T-helper 17 cell (primary cell): Measurements from ENCODE around the gene P3H4. TPM values are rescaled to one million over a fixed set of nuclear protein-coding genes. Genes with fewer than 3 reads are reported as not detected.
"Not testable (repeated sequence)": the region's sequence is repeated elsewhere in the genome, so short reads cannot be mapped to it uniquely, and the experiment has no call there.

ENCODE experiments used
- ATAC-seq: fragments of 150-1000 bp; cut with Tn5 transposase; 2 replicates; pipeline ENCODE4 v1.10.0; 2021; ENCODE audit warnings: mild to moderate bottlenecking, moderate library complexity
- DNase-seq, 3 donors: peaks; one replicate each; pipeline versions ENCODE4 v3.0.0 to v3.0.0-alpha.2; 2020 to 2021
- H3K9me3 ChIP-seq: one replicate; pipeline ENCODE4 v1.7.0; 2013; ENCODE audit warnings: low read length, mild to moderate bottlenecking; ENCODE audit not compliant: control insufficient read depth, poor library complexity, severe bottlenecking
- H3K27ac Mint-ChIP-seq: one replicate; pipeline ENCODE4 v1.8.0; 2022; ENCODE audit warnings: mild to moderate bottlenecking, moderate library complexity, mixed read lengths
- H3K27me3 Mint-ChIP-seq: one replicate; pipeline ENCODE4 v1.8.0; 2022; ENCODE audit warnings: mixed read lengths
- H3K36me3 Mint-ChIP-seq: one replicate; pipeline ENCODE4 v1.8.0; 2022; ENCODE audit warnings: low read depth, mixed read lengths
- H3K4me1 Mint-ChIP-seq: one replicate; pipeline ENCODE4 v1.8.0; 2022; ENCODE audit warnings: mild to moderate bottlenecking, mixed read lengths
- H3K4me3 Mint-ChIP-seq: one replicate; pipeline ENCODE4 v1.8.0; 2022; ENCODE audit warnings: mild to moderate bottlenecking, moderate library complexity, mixed read lengths
- total RNA-seq, 4 donors: library from RNA in 2 of 4; stranded (reverse) in 2 of 4; gene quantifications; one replicate each; pipeline ENCODE4 v1.2.3 and lab custom pipeline; 2022 to 2026

P3H4 gene
- total RNA-seq = 1 to 10 TPM; 1.7 to 2.0 TPM
- total RNA-seq (lab: John Stamatoyannopoulos, UW) = 3.1 to 5.4 reads per million in 2 donors

DNA sequence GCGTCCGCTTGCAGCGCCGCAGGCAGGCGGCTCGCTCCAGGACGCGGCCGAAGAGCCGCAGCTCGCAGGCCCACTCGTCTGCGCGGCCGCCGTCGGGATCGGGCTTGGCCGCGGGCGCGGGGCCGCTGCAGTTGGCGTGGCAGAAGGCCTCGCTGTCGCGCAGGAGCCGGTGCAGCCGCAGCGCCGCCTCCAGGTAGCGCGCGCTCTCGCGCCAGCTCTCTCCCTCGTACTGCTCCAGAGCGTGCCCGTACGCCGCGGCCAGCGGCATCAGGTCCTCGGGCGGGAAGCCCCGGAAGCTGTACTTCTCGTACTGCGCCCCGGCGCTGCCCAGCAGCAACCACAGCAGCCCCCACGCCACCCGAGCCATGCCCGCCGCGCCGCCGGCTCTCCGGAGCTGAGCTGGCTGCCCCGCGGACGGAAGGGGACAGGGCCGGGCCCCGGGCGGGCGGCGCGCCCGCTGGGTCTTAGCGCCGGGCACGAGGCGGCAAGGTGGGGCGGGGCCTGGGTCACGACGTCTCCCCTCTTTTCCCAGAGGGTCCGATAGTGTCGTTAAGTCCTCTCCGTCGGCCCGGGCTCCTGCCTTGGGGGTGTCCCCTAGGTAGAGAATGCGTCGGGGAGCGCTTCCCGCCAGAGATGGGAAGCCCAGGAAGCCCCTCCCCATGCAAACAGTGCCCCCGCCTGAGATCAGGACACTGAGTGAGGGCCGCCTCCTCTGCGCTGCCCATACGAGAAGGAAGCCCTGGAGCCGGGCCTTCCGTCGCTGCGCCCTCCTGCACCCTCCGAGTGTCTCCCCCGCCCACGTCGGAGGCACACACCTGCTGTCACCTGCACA is at the start of gene P3H4:
P3H4 (minus strand) TSS at position 401 of the 832 bp plus-strand sequence; CDS start at position 367, 34 bp downstream.
- DNase-seq = peak; percentile 55 to 68 (median 61)
- Mint-ChIP-seq H3K27ac (peak within 1 kb of the TSS; percentile 71), H3K36me3 (no peaks in the 10 kb centered on the region), H3K4me3 (peak within 1 kb of the TSS; percentile 96), H3K27me3 (no peaks in the 10 kb centered on the region), H3K4me1 (peaks cover 16% of the 10 kb centered on the region)
- ATAC-seq = peak; percentile 95
- H3K9me3 ChIP-seq = no peaks in the 10 kb centered on the region

GRCh38 chr17:41860254-41860931 is 48.6 kb upstream of the P3H4 start:
- no peak for ATAC-seq
- H3K27ac Mint-ChIP-seq = peak overlapping the region; percentile 21
- H3K9me3 ChIP-seq = no peaks in the 10 kb centered on the region
- peaks cover 23% of the 10 kb centered on the region for H3K4me1 Mint-ChIP-seq
- no peaks in the 10 kb centered on the region for H3K36me3 Mint-ChIP-seq
- DNase-seq = no peak
- no peaks in the 10 kb centered on the region for H3K27me3 Mint-ChIP-seq
- H3K4me3 Mint-ChIP-seq = peak overlapping the region; percentile 56

GRCh38 chr17:41851382-41851781 is 39.6 kb upstream of the P3H4 start:
- H3K4me1 Mint-ChIP-seq = peaks cover 13% of the 10 kb centered on the region
- ATAC-seq, H3K4me3 Mint-ChIP-seq, DNase-seq, H3K27me3 Mint-ChIP-seq, H3K36me3 Mint-ChIP-seq, H3K9me3 ChIP-seq: not testable (repeated sequence)
- H3K27ac Mint-ChIP-seq = peak overlapping the region; percentile 14

DNA sequence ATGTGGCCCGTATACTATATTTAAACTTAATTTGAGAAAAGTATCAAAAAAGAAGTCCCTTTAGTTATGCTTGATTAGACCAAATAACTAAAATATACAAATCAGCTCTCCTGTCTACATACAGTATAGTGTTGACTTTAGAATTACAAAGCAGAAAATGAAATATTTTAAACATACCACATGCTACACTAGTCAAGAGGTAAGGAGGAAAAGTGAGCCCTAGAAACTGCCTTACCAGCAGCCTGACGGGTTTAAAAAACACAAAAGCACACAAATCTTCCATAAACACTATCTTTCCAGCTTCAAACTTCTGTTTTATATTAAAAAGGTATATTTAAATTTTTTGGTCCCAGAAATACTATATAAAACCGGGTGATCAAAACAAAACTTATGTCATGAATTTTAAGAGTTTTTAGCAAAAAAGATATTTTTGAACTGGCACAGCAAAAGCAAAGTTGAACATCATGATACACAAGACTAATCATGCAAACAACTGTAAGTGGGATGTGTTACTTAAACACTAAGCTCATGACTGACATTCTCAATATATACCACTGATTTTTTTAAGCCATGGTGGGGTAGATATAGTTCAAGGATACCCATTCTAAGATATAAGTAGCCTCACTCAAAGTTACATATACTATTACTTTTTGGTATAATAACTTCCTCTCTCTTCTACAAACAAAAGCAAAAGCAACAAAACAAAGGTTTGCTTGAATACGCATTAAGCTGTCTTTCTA is 37.7 kb upstream of the P3H4 start:
- H3K27me3 Mint-ChIP-seq = no peaks in the 10 kb centered on the region
- no peak overlapping the region for H3K4me3 Mint-ChIP-seq
- no peaks in the 10 kb centered on the region for H3K9me3 ChIP-seq
- peaks cover 15% of the 10 kb centered on the region for H3K4me1 Mint-ChIP-seq
- no peaks in the 10 kb centered on the region for H3K36me3 Mint-ChIP-seq
- DNase-seq (no peak), ATAC-seq (no peak)
- H3K27ac Mint-ChIP-seq = peak overlapping the region; percentile 34

- H3K27me3 Mint-ChIP-seq = no peaks in the 10 kb centered on the region
- no peaks in the 10 kb centered on the region for H3K9me3 ChIP-seq
- DNase-seq (no peak), ATAC-seq (no peak)
- no peaks in the 10 kb centered on the region for H3K36me3 Mint-ChIP-seq
- no peak overlapping the region for H3K4me3 Mint-ChIP-seq
- no peak overlapping the region for H3K27ac Mint-ChIP-seq
- H3K4me1 Mint-ChIP-seq = peaks cover 15% of the 10 kb centered on the region
Measured at GRCh38 chr17:41848788-41849187, 37.0 kb upstream of the P3H4 start.

- no peak overlapping the region for H3K27ac Mint-ChIP-seq
- no peak for DNase-seq
Measured at GRCh38 chr17:41844971-41845370, 33.2 kb upstream of the P3H4 start.

GRCh38 chr17:41840781-41841180 is 29.0 kb upstream of the P3H4 start:
- H3K4me1 Mint-ChIP-seq, ATAC-seq, H3K4me3 Mint-ChIP-seq, H3K9me3 ChIP-seq, H3K27ac Mint-ChIP-seq, DNase-seq, H3K27me3 Mint-ChIP-seq, H3K36me3 Mint-ChIP-seq: not testable (repeated sequence)

More at GRCh38 chr17:41844971-41845370, 33.2 kb upstream of the P3H4 start:
- Mint-ChIP-seq H3K27me3 (no peaks in the 10 kb centered on the region), H3K36me3 (no peaks in the 10 kb centered on the region), H3K4me1 (peaks cover 7% of the 10 kb centered on the region), H3K4me3 (no peak overlapping the region)
- no peak for ATAC-seq
- no peaks in the 10 kb centered on the region for H3K9me3 ChIP-seq

DNA sequence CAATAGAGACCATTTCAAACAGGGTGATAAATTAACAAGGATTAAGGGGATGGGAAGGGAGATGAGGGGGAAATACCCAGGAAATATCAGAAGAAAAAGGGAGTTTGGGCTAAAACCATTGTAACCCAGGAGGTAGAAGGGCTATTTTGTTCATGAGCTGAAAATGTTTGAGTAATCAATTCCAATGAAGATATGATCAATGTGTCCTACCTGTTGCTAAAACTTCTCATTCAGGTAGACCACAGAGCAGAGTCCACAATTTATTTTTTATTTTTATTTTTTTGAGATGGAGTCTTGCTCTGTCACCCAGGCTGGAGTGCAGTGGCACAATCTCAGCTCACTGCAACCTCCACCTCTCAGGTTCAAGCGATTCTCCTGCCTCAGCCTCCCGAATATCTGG is 27.7 kb upstream of the P3H4 start:
- H3K27ac Mint-ChIP-seq, H3K4me3 Mint-ChIP-seq, H3K9me3 ChIP-seq, DNase-seq, H3K27me3 Mint-ChIP-seq, H3K36me3 Mint-ChIP-seq, ATAC-seq: not testable (repeated sequence)
- H3K4me1 Mint-ChIP-seq = peaks cover 11% of the 10 kb centered on the region

DNA sequence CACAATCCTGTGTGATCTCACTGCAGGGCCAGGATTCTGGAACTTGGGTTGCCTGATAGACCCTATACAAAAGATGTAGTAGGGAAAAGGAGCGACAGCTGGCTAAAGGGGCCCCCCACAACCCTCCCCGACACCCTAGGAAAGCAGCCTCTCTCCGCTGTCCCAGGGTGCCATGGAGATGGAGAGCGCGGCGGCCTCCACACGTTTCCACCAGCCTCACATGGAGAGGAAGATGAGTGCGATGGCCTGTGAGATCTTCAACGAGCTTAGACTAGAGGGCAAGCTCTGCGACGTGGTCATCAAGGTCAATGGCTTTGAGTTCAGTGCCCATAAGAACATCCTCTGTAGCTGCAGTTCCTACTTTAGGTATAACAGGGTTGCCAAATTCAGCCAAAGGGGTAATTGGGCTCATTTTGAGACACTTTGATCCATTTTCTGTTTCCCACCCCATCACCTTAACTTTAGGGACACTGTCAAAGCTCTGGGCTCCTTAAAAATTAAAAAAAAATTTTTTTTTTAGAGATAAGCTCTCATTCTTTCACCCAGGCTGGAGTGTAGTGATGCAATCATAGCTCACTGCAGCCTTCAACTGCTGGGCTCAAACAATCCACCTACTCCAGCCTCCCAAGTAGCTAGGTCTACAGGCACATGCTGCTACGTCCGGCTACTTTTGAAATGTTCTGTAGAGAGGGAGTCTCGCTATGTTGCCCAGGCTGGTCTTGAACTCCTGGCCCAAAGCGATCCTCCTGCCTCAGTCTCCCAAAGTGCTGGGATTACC is 26.2 kb upstream of the P3H4 start, which contains the start of gene KLHL10:
KLHL10 (plus strand) TSS at position 65 of the 778 bp plus-strand sequence; CDS start at position 173, 108 bp downstream.
- Mint-ChIP-seq H3K36me3 (no peaks in the 10 kb centered on the region), H3K27me3 (no peaks in the 10 kb centered on the region), H3K4me3 (peak within 1 kb of the TSS; percentile 89), H3K27ac (no peak within 1 kb of the TSS), H3K4me1 (peaks cover 11% of the 10 kb centered on the region)
- ATAC-seq (no peak), DNase-seq (no peak)
- no peaks in the 10 kb centered on the region for H3K9me3 ChIP-seq

DNA sequence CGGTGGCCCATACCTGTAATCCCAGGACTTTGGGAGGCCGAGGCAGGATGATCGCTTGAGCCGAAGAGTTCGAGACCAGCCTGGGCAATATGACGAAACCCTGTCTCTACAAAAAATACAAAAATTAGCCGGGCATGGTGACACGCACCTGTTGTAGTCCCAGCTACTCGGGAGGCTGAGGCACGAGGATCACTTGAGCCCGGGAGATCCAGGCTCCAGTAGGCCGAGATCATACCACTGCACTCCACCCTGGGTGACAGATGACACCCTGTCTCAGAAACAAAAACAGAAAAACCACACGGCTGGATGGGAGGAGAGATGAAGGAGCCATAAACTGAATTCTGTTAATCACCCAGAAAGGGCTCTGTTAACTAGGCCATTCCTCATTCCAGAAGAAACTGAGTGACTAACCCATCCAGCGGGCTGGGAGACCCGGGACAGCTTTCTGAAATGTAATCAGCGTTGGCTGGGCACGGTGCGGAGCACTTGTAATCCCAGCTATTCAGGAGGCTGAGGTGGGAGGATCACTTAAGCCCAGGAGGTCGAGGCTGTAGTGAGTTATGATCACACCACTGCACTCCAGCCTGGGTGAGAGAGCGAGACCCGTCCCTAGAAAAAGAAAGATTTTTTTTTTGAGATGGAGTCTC is 24.9 kb upstream of the P3H4 start:
- H3K27me3 Mint-ChIP-seq = no peaks in the 10 kb centered on the region
- ATAC-seq = peak; percentile 7
- no peak for DNase-seq
- H3K4me3 Mint-ChIP-seq = peak overlapping the region; percentile 89
- no peaks in the 10 kb centered on the region for H3K36me3 Mint-ChIP-seq
- peaks cover 11% of the 10 kb centered on the region for H3K4me1 Mint-ChIP-seq
- no peak overlapping the region for H3K27ac Mint-ChIP-seq
- no peaks in the 10 kb centered on the region for H3K9me3 ChIP-seq

GRCh38 chr17:41835800-41836549 is 24.2 kb upstream of the P3H4 start, which contains the start of gene NT5C3B:
TSS of gene NT5C3B (minus strand) at chr17:41836232. CDS start at chr17:41836193, 39 bp downstream.
- ATAC-seq = peak; percentile 87
- peak within 1 kb of the TSS; percentile 47 for H3K27ac Mint-ChIP-seq
- H3K4me3 Mint-ChIP-seq = peak within 1 kb of the TSS; percentile 89
- no peaks in the 10 kb centered on the region for H3K27me3 Mint-ChIP-seq
- no peaks in the 10 kb centered on the region for H3K9me3 ChIP-seq
- peaks cover 11% of the 10 kb centered on the region for H3K4me1 Mint-ChIP-seq
- H3K36me3 Mint-ChIP-seq = no peaks in the 10 kb centered on the region
- peak; percentile 22 to 50 (median 41) for DNase-seq
